Calu3 (cell line): ENCODE data around the gene LRMDA. TPM values are rescaled to one million over a fixed set of nuclear protein-coding genes. Genes with fewer than 3 reads are reported as not detected.

Source experiments
- BruUV-seq: library from RNA; stranded (reverse); fragments of 400-500 nt; replicated peaks from 2 replicates; lab custom pipeline; 2021; lab: Mats Ljungman, UMichigan
- CTCF ChIA-PET: fragments of 300-600 bp; sonication (Branson Sonifier 250); formaldehyde crosslinking; loops from one replicate; lab custom pipeline; 2022; ENCODE audit warnings: antibody characterized with exemption; lab: Charles Lee
- DNase-seq: peaks from one replicate; pipeline ENCODE4 v3.0.0; 2022
- H3K27ac Mint-ChIP-seq: one replicate; pipeline ENCODE4 v1.8.0; 2022; ENCODE audit warnings: mixed read lengths; ENCODE audit not compliant: unreplicated experiment
- H3K27me3 Mint-ChIP-seq: one replicate; pipeline ENCODE4 v1.8.0; 2022; ENCODE audit warnings: mixed read lengths; ENCODE audit not compliant: unreplicated experiment
- H3K36me3 Mint-ChIP-seq: one replicate; pipeline ENCODE4 v1.8.0; 2022; ENCODE audit warnings: mild to moderate bottlenecking, moderate library complexity, mixed read lengths; ENCODE audit not compliant: insufficient read depth, unreplicated experiment
- H3K4me1 Mint-ChIP-seq: one replicate; pipeline ENCODE4 v1.8.0; 2022; ENCODE audit warnings: mild to moderate bottlenecking, low read depth, mixed read lengths; ENCODE audit not compliant: unreplicated experiment
- H3K4me3 Mint-ChIP-seq: one replicate; pipeline ENCODE4 v1.8.0; 2022; ENCODE audit warnings: mild to moderate bottlenecking, low read depth, moderate library complexity, mixed read lengths; ENCODE audit not compliant: unreplicated experiment
- H3K9me3 Mint-ChIP-seq: one replicate; pipeline ENCODE4 v1.8.0; 2022; ENCODE audit warnings: low read depth, mixed read lengths; ENCODE audit not compliant: unreplicated experiment
- intact Hi-C: fragments of 100-400 bp; cut with micrococcal nuclease; formaldehyde crosslinking; loops from one replicate; pipeline ENCODE4 v1.10.0; 2022; ENCODE audit not compliant: unreplicated experiment
- total RNA-seq: library from RNA; stranded (reverse); gene quantifications from 2 replicates; pipeline ENCODE4 v1.2.3, GENCODE V29; 2022
- TF ChIP-seq, protein P1 (sequence below): fragments of 200-600 bp; IDR thresholded peaks from one replicate; pipeline ENCODE4 v1.8.0; 2022; ENCODE audit warnings: antibody characterized with exemption; ENCODE audit not compliant: unreplicated experiment

LRMDA gene
- total RNA-seq, 1 experiment from 2014 or later: 7.6 TPM

GRCh38 chr10:75999001-75999400 lies 567.6 kb downstream of the LRMDA start:
- no peak overlapping the region for H3K4me3 Mint-ChIP-seq
- H3K36me3 Mint-ChIP-seq: no peaks in the 10 kb centered on the region
- BruUV-seq: no TSS peak
- CTCF ChIA-PET: no interaction called here
- TF ChIP-seq, protein P1, sequence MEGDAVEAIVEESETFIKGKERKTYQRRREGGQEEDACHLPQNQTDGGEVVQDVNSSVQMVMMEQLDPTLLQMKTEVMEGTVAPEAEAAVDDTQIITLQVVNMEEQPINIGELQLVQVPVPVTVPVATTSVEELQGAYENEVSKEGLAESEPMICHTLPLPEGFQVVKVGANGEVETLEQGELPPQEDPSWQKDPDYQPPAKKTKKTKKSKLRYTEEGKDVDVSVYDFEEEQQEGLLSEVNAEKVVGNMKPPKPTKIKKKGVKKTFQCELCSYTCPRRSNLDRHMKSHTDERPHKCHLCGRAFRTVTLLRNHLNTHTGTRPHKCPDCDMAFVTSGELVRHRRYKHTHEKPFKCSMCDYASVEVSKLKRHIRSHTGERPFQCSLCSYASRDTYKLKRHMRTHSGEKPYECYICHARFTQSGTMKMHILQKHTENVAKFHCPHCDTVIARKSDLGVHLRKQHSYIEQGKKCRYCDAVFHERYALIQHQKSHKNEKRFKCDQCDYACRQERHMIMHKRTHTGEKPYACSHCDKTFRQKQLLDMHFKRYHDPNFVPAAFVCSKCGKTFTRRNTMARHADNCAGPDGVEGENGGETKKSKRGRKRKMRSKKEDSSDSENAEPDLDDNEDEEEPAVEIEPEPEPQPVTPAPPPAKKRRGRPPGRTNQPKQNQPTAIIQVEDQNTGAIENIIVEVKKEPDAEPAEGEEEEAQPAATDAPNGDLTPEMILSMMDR: no peak
- H3K27ac Mint-ChIP-seq: no peak overlapping the region
- DNase-seq: no peak
- H3K27me3 Mint-ChIP-seq: peaks cover 12% of the 10 kb centered on the region
- H3K4me1 Mint-ChIP-seq: no peaks in the 10 kb centered on the region
- intact Hi-C loops: no loop called here
- H3K9me3 Mint-ChIP-seq: no peaks in the 10 kb centered on the region

DNA sequence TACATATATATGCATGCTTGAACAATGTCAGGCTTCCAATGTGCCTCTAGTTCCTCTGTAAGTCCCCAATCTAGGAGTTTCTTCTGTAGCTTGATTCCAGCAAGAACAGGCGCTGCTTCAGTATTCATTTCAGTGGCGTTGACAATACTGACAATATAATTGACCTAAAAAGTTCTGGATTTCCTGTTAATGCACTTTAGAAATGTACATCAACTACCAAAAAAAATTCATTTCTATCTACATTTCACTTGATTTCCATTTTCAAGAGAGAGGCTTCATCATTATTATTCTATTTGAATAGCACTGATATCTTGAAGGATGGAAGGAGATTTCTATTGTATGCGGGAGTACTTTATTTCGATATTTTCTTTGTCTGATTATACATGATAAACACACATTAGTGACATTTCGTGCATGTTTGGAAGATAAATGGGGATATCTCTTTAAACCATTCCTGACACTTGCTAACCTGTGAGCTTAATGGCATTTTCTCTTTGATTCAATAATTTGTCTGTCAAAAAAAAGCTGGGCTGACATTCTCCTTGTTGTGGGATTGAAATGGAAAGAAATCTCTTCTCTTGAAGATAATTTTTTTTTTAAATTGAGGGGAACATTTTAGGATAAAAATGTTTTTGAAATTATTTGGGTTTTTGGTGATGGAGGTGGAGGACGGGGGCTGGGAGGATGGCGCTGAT lies 568.2 kb downstream of the LRMDA start:
- no peak for DNase-seq
- TF ChIP-seq, protein P1: no peak
- Mint-ChIP-seq H3K4me1 (no peaks in the 10 kb centered on the region), H3K36me3 (no peaks in the 10 kb centered on the region), H3K4me3 (no peak overlapping the region), H3K9me3 (no peaks in the 10 kb centered on the region), H3K27me3 (peaks cover 12% of the 10 kb centered on the region), H3K27ac (no peak overlapping the region)
- intact Hi-C loops: no loop called here
- no TSS peak for BruUV-seq
- CTCF ChIA-PET: no interaction called here

- H3K36me3 Mint-ChIP-seq: no peaks in the 10 kb centered on the region
- no peaks in the 10 kb centered on the region for H3K9me3 Mint-ChIP-seq
- BruUV-seq: no TSS peak
- intact Hi-C loops: no loop called here
- no peak for DNase-seq
- no peak overlapping the region for H3K4me3 Mint-ChIP-seq
- CTCF ChIA-PET: no interaction called here
- no peaks in the 10 kb centered on the region for H3K4me1 Mint-ChIP-seq
- H3K27me3 Mint-ChIP-seq: peaks cover 12% of the 10 kb centered on the region
- H3K27ac Mint-ChIP-seq: no peak overlapping the region
- TF ChIP-seq, protein P1: no peak
Observed at GRCh38 chr10:76000550-76000949, 569.1 kb downstream of the LRMDA start.

- H3K27me3 Mint-ChIP-seq: peaks cover 12% of the 10 kb centered on the region
- no TSS peak for BruUV-seq
- intact Hi-C loops: no loop called here
Observed at GRCh38 chr10:76001019-76001418, 569.6 kb downstream of the LRMDA start.

More at GRCh38 chr10:76001019-76001418, 569.6 kb downstream of the LRMDA start:
- Mint-ChIP-seq H3K36me3 (no peaks in the 10 kb centered on the region), H3K4me1 (no peaks in the 10 kb centered on the region), H3K27ac (no peak overlapping the region), H3K4me3 (no peak overlapping the region), H3K9me3 (no peaks in the 10 kb centered on the region)
- CTCF ChIA-PET: no interaction called here
- DNase-seq: no peak
- TF ChIP-seq, protein P1: no peak
